Measurements from ENCODE around the gene FAM234A. TPM values are rescaled to one million over a fixed set of nuclear protein-coding genes. Genes with fewer than 3 reads are reported as not detected.

FAM234A gene
- polyA plus RNA-seq, 3 donors: 64.6 to 77.8 (median 64.6) TPM

DNA sequence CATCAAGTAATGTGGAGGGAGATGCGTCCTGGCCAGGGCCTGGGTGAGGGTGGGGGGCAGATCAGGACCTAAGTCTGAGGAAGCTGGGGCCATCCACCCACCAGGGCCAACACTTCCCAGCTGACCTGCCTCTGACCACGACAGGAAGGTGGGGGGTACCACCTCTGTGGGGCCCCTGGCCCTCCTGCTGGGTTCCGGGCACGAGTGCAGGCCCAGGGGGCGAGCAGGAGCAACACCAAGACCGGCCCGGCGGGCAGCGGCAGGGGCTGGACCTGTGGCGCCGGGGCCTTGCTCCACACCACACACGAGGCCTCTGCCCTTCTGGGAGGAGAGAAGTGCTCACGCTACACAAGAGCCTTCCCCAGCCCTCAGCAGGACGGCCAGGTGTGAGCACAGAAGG, 61.7 kb downstream of the FAM234A start:
- DNase-seq (ENCODE audit: low read depth in 3 of 3, low spot score in 2 of 3): no peak

DNA sequence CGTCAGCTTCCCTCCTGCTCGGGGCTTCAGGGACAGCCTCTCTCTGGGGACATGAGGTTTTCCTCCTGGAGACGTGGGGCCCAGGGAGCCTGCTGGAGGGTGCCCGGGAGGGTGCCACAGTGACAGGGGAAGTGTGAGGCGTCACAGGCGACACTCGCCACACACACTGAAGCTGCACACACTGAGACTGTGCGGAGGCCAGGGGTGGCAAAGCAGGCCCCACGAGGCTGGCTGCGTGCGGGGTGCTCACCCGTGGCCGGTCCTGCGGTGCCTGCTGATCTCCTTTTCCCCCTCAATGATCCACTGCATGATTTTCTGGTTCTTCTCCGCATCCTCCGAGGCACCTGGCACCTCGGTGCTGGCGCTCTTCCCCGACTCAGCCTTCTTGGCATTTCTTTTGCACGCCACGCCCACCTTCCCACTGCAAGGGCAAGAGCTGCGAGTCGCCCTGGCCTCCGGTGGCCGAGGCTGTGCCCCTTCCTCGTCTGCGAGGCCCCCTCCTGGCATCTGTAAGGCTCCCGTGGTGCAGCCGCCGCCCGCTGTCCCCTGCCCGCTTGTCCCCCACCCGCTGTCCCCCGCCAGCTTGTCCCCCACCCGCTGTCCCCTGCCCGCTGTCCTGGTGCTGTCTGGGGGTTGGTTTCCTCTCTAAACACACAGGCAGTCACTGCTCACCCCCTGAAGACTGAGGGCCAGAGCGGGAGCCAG, 62.3 kb downstream of the FAM234A start:
- no peak for DNase-seq (ENCODE audit: low read depth in 3 of 3, low spot score in 2 of 3)

DNA sequence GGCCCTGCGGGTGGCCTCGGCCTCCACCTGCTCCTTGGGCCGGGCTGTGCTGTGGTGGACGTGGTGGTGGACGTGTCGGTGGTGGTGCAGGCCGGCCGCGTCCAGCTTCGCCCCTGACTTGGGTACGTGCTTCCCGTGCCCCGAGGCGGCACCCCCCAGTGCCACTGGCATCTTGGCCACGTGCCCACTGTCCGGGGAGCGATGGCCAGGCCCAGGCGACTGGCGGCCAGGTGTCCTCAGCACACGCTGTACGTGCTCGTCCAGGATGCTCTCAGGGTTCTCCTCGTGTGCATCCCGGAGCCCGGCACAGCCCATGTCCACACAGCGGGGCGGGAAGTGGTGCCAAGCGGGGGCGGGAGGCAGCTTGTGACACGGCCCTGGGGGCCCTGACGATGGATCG, 63.2 kb downstream of the FAM234A start:
- no peak for DNase-seq (ENCODE audit: low read depth in 3 of 3, low spot score in 2 of 3)

- no peak for DNase-seq (ENCODE audit: low read depth in 3 of 3, low spot score in 2 of 3)
These were observed 66.6 kb downstream of the FAM234A start for GRCh38 chr16:301235-301634.

GRCh38 chr16:301950-302349, 67.3 kb downstream of the FAM234A start:
- no peak for DNase-seq (ENCODE audit: low read depth in 3 of 3, low spot score in 2 of 3)

- no peak for DNase-seq (ENCODE audit: low read depth in 3 of 3, low spot score in 2 of 3)
These were observed 69.3 kb downstream of the FAM234A start for GRCh38 chr16:303760-304505.

DNA sequence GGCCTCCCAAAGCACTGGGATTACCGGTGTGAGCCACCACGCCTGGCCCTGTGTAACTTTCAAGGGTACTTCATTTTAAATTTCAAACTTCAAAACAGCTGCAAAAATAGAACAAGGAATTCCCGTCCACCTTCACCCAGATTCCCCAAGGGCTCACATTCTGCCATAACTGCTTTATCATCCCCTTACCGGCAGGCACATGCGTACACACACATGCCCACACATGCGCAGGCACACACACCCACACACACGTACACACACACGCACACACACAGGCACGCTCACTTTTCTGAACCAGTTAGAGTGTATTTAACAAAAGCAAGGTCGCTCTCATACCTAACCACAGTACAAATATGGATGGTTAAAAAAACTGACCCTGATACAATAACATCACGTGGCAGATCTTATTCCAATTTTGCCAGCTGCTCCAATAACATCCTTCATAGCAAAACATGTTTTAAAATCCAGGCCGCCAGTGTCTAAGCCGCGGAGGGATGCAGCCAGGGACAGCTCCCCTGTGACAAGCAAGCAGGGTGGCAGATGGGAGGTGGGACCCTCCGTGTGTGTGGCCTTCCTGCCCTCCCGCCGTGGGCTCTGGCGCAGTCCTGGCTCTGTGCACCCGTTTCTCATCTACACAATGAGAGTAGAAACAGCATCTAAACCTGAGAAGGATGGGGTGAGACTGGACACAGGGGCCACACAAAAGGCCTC, 71.5 kb downstream of the FAM234A start:
- no peak for DNase-seq (ENCODE audit: low read depth in 3 of 3, low spot score in 2 of 3)

GRCh38 chr16:306911-307370, 72.3 kb downstream of the FAM234A start:
- DNase-seq (ENCODE audit: low read depth in 3 of 3, low spot score in 2 of 3): no peak

DNA sequence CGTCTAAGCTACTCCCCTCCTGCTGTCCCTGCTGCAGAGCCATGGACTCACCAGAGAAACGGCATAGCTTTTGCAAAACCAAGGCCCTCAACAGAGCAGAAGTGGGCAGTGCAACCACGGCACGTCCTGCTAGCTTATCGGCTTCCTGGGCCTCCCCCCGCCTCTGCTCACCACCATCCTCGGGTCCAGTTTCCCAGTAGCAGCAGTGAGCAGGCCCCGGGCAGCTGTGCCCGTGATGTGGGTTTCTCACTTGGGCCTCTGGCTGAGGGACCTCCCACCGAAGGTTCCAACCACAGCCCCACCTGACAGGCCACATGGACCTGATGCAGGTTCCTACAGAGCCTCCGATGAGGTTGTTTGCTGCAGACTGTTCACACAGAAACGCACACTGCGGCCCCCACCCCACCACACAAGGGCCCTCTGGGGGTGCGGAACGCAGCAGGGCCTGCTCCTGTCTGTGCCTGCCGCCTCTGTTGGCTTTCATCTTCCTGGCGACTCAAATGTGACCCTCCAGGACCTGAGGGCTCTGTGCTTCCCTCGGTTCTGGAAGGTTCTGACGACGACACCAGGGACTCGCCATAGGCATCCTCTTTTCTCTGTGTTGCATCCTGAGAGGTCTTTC, 73.2 kb downstream of the FAM234A start:
- no peak for DNase-seq (ENCODE audit: low read depth in 3 of 3, low spot score in 2 of 3)

DNA sequence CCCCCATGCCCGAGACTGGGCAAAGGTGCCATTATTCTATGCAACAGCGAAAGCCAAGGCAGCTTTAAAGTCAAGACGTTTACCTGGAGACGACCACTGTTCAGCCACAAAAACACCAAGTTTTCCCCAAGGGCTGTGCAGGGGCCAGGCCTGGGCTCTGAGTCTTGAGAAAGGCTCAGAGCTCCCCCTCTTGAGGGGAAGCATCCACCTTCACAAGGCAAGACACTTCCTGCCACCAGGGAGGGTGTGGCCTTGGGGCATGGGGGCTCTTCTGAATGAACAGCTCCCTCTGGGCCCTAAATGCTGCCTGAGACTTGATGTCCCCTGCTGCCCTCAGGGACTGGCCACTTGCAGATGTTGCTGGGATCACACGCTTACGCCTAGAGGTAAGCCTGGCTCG, 74.9 kb downstream of the FAM234A start:
- no peak for DNase-seq (ENCODE audit: low read depth in 3 of 3, low spot score in 2 of 3)

GRCh38 chr16:311725-312124, 77.1 kb downstream of the FAM234A start:
- no peak for DNase-seq (ENCODE audit: low read depth in 3 of 3, low spot score in 2 of 3)

DNA sequence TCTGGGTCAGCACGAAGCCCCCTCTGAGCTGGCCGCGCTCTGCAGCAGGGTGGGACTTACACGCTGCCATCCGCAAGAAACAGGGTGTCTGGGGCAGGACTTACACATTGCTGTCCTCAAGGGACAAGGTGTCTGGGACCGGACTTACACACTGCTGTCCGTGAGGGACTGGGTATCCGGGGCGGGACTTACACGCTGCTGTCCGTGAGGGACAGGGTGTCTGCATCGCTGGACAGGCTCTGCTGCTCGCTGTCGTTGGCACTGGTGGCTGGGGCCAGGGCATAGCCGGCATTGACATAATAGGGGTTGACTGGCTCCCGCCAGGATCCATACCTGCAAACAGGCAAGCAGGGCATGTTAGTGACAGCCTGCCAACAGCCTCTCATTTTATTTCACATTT, 79.7 kb downstream of the FAM234A start:
- DNase-seq (ENCODE audit: low read depth in 3 of 3, low spot score in 2 of 3): no peak

DNA sequence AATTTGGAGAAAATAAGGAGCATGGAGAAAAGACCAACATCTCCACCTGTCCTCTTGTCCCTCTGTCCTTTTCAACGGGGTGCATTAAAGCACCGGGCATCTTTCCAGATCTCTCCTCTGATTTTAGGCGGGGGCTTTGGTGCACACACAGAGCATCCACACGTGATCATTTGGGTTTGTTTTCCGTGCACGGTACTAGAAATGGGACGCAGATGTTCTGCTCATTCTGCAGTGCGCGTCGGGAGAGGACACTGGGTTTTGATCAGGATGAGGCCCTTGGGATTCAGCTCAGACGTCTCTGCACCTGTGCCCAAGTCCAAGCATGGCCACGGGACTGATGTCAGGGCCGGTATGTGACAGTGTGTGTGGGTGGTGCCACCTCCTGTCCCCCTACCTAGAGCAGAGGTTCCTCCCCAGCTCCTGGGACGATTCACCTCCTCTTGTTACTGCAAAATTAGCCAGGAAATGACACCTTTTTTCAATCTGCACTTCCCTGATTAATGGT, 80.2 kb downstream of the FAM234A start:
- DNase-seq (ENCODE audit: low read depth in 3 of 3, low spot score in 2 of 3): no peak

Other genes starting within 250 kb of the FAM234A start
- gene POLR3K, start 181.2 kb upstream of the FAM234A start, polyA plus RNA-seq (ENCODE audit: insufficient read length in 3 of 3): 10 to 100 TPM; 14.7 to 16.5 (median 15.1) TPM
- 10 to 100 TPM; 40.0 to 54.0 (median 45.0) TPM for gene SNRNP25, start 181.0 kb upstream of the FAM234A start, polyA plus RNA-seq (ENCODE audit: insufficient read length in 3 of 3)
- gene RHBDF1, start 162.2 kb upstream of the FAM234A start, polyA plus RNA-seq (ENCODE audit: insufficient read length in 3 of 3): 10 to 100 TPM; 20.1 to 20.8 (median 20.7) TPM
- gene MPG, start 156.6 kb upstream of the FAM234A start, polyA plus RNA-seq (ENCODE audit: insufficient read length in 3 of 3): 10 to 100 TPM; 16.0 to 19.4 (median 16.1) TPM
- gene NPRL3, start 96.1 kb upstream of the FAM234A start, polyA plus RNA-seq (ENCODE audit: insufficient read length in 3 of 3): 10 to 100 TPM; 24.8 to 29.8 (median 24.9) TPM
- gene HBZ, start 82.2 kb upstream of the FAM234A start, polyA plus RNA-seq (ENCODE audit: insufficient read length in 3 of 3): 1 to 10 TPM in 2 of 3 donors, under 1 TPM in 1; 0.98 to 3.1 (median 1.1) TPM
- gene HBM, start 68.8 kb upstream of the FAM234A start, polyA plus RNA-seq (ENCODE audit: insufficient read length in 3 of 3): 1 to 10 TPM; 1.7 to 4.0 (median 3.5) TPM
- gene HBA2, start 61.9 kb upstream of the FAM234A start, polyA plus RNA-seq (ENCODE audit: insufficient read length in 3 of 3): 100 to 1,000 TPM; 754 to 948 (median 905) TPM
- 100 to 1,000 TPM; 505 to 589 (median 544) TPM for gene HBA1, start 58.1 kb upstream of the FAM234A start, polyA plus RNA-seq (ENCODE audit: insufficient read length in 3 of 3)
- gene HBQ1, start 54.4 kb upstream of the FAM234A start, polyA plus RNA-seq (ENCODE audit: insufficient read length in 3 of 3): under 1 TPM; 0.31 to 0.67 (median 0.39) TPM
- gene LUC7L, start 5.4 kb upstream of the FAM234A start, polyA plus RNA-seq (ENCODE audit: insufficient read length in 3 of 3): 100 to 1,000 TPM; 103 to 129 (median 117) TPM
- gene RGS11, start 41.1 kb downstream of the FAM234A start, polyA plus RNA-seq (ENCODE audit: insufficient read length in 3 of 3): 1 to 10 TPM in 2 of 3 donors, under 1 TPM in 1; 0.44 to 1.1 (median 1.0) TPM
- gene ARHGDIG, start 45.8 kb downstream of the FAM234A start, polyA plus RNA-seq (ENCODE audit: insufficient read length in 3 of 3): 1 to 10 TPM; 1.5 to 2.6 (median 2.5) TPM
- gene PDIA2, start 48.3 kb downstream of the FAM234A start, polyA plus RNA-seq (ENCODE audit: insufficient read length in 3 of 3): 1 to 10 TPM in 2 of 3 donors, under 1 TPM in 1; 0.49 to 1.4 (median 1.1) TPM
- gene AXIN1, start 117.9 kb downstream of the FAM234A start, polyA plus RNA-seq (ENCODE audit: insufficient read length in 3 of 3): 10 to 100 TPM; 15.2 to 17.0 (median 15.5) TPM
- gene MRPL28, start 135.7 kb downstream of the FAM234A start, polyA plus RNA-seq (ENCODE audit: insufficient read length in 3 of 3): 10 to 100 TPM; 58.9 to 70.6 (median 61.9) TPM
- 10 to 100 TPM; 53.9 to 75.4 (median 66.1) TPM for gene PGAP6, start 147.2 kb downstream of the FAM234A start, polyA plus RNA-seq (ENCODE audit: insufficient read length in 3 of 3)
- 100 to 1,000 TPM in 2 of 3 donors, 10 to 100 TPM in 1; 95.3 to 124 (median 109) TPM for gene NME4, start 162.4 kb downstream of the FAM234A start, polyA plus RNA-seq (ENCODE audit: insufficient read length in 3 of 3)
- 10 to 100 TPM; 15.7 to 28.3 (median 21.6) TPM for gene DECR2, start 167.1 kb downstream of the FAM234A start, polyA plus RNA-seq (ENCODE audit: insufficient read length in 3 of 3)
- 10 to 100 TPM; 65.2 to 95.2 (median 81.0) TPM for gene RAB11FIP3, start 190.8 kb downstream of the FAM234A start, polyA plus RNA-seq (ENCODE audit: insufficient read length in 3 of 3)